ENCODE data around the gene CASQ2. TPM values are rescaled to one million over a fixed set of nuclear protein-coding genes. Genes with fewer than 3 reads are reported as not detected.

Gene CASQ2
- total and polyA plus RNA-seq, 7 experiments from 2014 or later, result not detected

- H3K4me3 Mint-ChIP-seq, result no peak overlapping the region
- Histone ChIP-seq H3K4me1 (ENCODE audit: control insufficient read depth in 2 of 2, insufficient read depth in 2 of 2, low read length in 2 of 2) (no peaks in the 10 kb centered on the region), H3K27me3 (ENCODE audit: control insufficient read depth in 2 of 2, insufficient read depth in 2 of 2, low read length in 2 of 2) (no peaks in the 10 kb centered on the region), H3K27ac (ENCODE audit: low read depth, low read length) (no peak overlapping the region), H3K9me3 (ENCODE audit: control insufficient read depth in 2 of 3, low read length in 3 of 3) (no peaks in the 10 kb centered on the region), H3K4me3 (ENCODE audit: low read length) (no peak overlapping the region), H3K36me3 (ENCODE audit: control insufficient read depth in 2 of 3, insufficient read depth in 3 of 3, low read length in 3 of 3) (no peaks in the 10 kb centered on the region)
- ChIA-PET POLR2A (no interaction called here), CTCF (no interaction called here)
- intact Hi-C loops (cut with micrococcal nuclease), result no loop called here
- no peaks in the 10 kb centered on the region for H3K36me3 Mint-ChIP-seq
- no peaks in the 10 kb centered on the region for H3K4me1 Mint-ChIP-seq
- H3K27me3 Mint-ChIP-seq, result peaks cover 2 to 21% (median 14%) of the 10 kb centered on the region in 5 donors
- no peak overlapping the region for H3K27ac Mint-ChIP-seq
- ATAC-seq (no peak), DNase-seq (no peak)
- H3K9me3 Mint-ChIP-seq, result peaks cover 0 to 18% (median 7%) of the 10 kb centered on the region in 11 donors
Observed at GRCh38 chr1:115757856-115758255, 10.7 kb downstream of the CASQ2 start.

GRCh38 chr1:115757326-115757725 is 11.2 kb downstream of the CASQ2 start:
- peaks cover 0 to 18% (median 7%) of the 10 kb centered on the region in 11 donors for H3K9me3 Mint-ChIP-seq
- CTCF ChIA-PET, result no interaction called here

DNA sequence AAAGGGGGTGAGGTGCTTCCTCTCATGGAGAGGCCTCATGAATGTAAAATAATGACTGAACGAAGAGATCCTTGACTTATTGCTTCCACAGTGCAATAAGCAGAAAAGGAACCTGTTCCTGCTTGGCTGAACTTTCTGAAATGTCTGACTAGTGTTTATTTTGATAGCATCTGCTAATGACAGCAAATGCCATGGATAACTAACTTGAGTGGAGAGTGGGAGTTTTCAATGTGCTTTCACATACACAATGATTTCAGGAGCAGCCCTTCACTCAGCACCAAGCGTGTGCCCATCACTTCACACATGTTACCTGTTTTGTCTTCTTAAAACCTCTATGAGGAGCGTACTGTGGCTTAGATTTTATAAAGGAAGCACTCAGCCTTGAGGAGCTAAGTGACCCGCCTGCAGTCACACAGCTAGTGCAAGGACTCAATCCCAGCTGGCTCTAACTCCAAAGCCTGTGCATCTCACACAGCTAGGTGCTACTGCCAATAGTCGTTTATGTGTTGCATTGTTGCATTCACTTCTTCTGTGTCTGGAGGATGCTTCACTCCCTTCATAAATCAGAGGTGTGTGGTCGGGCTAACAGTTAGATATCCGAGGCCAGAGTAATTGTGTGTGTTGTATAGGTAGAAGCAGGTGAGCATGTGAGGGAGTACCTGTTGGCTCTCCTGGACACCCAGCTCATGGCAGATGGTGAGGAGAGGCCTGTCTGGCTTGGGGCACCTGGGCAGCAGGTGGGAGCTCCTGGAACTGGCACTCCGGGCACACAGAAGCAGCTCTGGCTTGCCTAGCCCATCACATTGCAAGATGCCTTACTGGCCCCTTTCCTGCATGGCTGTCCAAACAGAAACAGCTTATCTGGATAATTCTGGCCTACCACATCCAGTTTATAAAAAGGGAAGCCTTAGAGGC is 12.8 kb downstream of the CASQ2 start:
- ATAC-seq (no peak), DNase-seq (no peak)
- Histone ChIP-seq H3K27me3 (ENCODE audit: control insufficient read depth in 2 of 2, insufficient read depth in 2 of 2, low read length in 2 of 2) (no peaks in the 10 kb centered on the region), H3K27ac (ENCODE audit: low read depth, low read length) (no peak overlapping the region), H3K36me3 (ENCODE audit: control insufficient read depth in 2 of 3, insufficient read depth in 3 of 3, low read length in 3 of 3) (no peaks in the 10 kb centered on the region), H3K4me1 (ENCODE audit: control insufficient read depth in 2 of 2, insufficient read depth in 2 of 2, low read length in 2 of 2) (no peaks in the 10 kb centered on the region), H3K9me3 (ENCODE audit: control insufficient read depth in 2 of 3, low read length in 3 of 3) (no peaks in the 10 kb centered on the region), H3K4me3 (ENCODE audit: low read length) (no peak overlapping the region)
- peaks cover 2 to 32% (median 22%) of the 10 kb centered on the region in 5 donors for H3K27me3 Mint-ChIP-seq
- intact Hi-C loops (cut with micrococcal nuclease), result no loop called here
- H3K4me1 Mint-ChIP-seq, result no peaks in the 10 kb centered on the region
- H3K27ac Mint-ChIP-seq, result no peak overlapping the region
- ChIA-PET POLR2A (no interaction called here), CTCF (no interaction called here)
- peaks cover 0 to 18% (median 7%) of the 10 kb centered on the region in 11 donors for H3K9me3 Mint-ChIP-seq
- H3K36me3 Mint-ChIP-seq, result no peaks in the 10 kb centered on the region
- no peak overlapping the region for H3K4me3 Mint-ChIP-seq

More at GRCh38 chr1:115757326-115757725, 11.2 kb downstream of the CASQ2 start:
- no peak overlapping the region for H3K4me3 Mint-ChIP-seq
- H3K27me3 Mint-ChIP-seq, result peaks cover 2 to 26% (median 18%) of the 10 kb centered on the region in 5 donors
- H3K27ac Mint-ChIP-seq, result no peak overlapping the region
- no peak for ATAC-seq
- no peaks in the 10 kb centered on the region for H3K36me3 ChIP-seq (ENCODE audit: control insufficient read depth in 2 of 3, insufficient read depth in 3 of 3, low read length in 3 of 3)
- H3K4me3 ChIP-seq (ENCODE audit: low read length), result no peak overlapping the region
- no peak for DNase-seq
- H3K4me1 Mint-ChIP-seq, result no peaks in the 10 kb centered on the region
- H3K9me3 ChIP-seq (ENCODE audit: control insufficient read depth in 2 of 3, low read length in 3 of 3), result no peaks in the 10 kb centered on the region
- H3K27ac ChIP-seq (ENCODE audit: low read depth, low read length), result no peak overlapping the region
- H3K27me3 ChIP-seq (ENCODE audit: control insufficient read depth in 2 of 2, insufficient read depth in 2 of 2, low read length in 2 of 2), result no peaks in the 10 kb centered on the region
- POLR2A ChIA-PET, result no interaction called here
- H3K4me1 ChIP-seq (ENCODE audit: control insufficient read depth in 2 of 2, insufficient read depth in 2 of 2, low read length in 2 of 2), result no peaks in the 10 kb centered on the region
- intact Hi-C loops (cut with micrococcal nuclease), result no loop called here
- H3K36me3 Mint-ChIP-seq, result no peaks in the 10 kb centered on the region

DNA sequence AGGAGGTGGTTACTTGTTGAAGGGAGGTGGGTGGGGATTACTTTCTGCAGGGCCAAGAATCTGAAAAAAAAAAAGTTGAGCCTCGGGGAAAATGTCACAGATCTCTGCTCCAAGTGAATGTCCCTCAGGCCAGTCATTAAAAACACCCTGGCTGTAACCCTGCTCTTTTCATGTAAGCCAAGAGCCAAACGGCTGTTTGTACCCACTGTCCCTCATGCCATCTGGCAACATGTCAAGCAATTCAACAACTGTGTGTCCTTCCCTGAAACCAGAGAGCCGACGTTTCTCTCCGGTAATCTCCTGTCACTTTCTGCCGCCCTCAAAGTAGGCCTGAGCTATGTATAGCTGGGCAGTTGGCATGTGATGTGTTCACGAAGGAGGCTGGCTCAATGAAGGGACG is 14.7 kb downstream of the CASQ2 start:
- Histone ChIP-seq H3K4me3 (ENCODE audit: low read length) (no peak overlapping the region), H3K27ac (ENCODE audit: low read depth, low read length) (no peak overlapping the region), H3K27me3 (ENCODE audit: control insufficient read depth in 2 of 2, insufficient read depth in 2 of 2, low read length in 2 of 2) (no peaks in the 10 kb centered on the region), H3K9me3 (ENCODE audit: control insufficient read depth in 2 of 3, low read length in 3 of 3) (no peaks in the 10 kb centered on the region), H3K36me3 (ENCODE audit: control insufficient read depth in 2 of 3, insufficient read depth in 3 of 3, low read length in 3 of 3) (no peaks in the 10 kb centered on the region), H3K4me1 (ENCODE audit: control insufficient read depth in 2 of 2, insufficient read depth in 2 of 2, low read length in 2 of 2) (no peaks in the 10 kb centered on the region)
- CTCF ChIA-PET, result no interaction called here
- intact Hi-C loops (cut with micrococcal nuclease), result no loop called here
- H3K4me1 Mint-ChIP-seq, result no peaks in the 10 kb centered on the region
- POLR2A ChIA-PET, result no interaction called here
- peaks cover 7 to 30% (median 29%) of the 10 kb centered on the region in 5 donors for H3K27me3 Mint-ChIP-seq
- no peaks in the 10 kb centered on the region for H3K36me3 Mint-ChIP-seq
- ATAC-seq (no peak), DNase-seq (no peak)
- peaks cover 0 to 5% (median 2%) of the 10 kb centered on the region in 11 donors for H3K9me3 Mint-ChIP-seq
- H3K27ac Mint-ChIP-seq, result no peak overlapping the region
- no peak overlapping the region for H3K4me3 Mint-ChIP-seq

DNA sequence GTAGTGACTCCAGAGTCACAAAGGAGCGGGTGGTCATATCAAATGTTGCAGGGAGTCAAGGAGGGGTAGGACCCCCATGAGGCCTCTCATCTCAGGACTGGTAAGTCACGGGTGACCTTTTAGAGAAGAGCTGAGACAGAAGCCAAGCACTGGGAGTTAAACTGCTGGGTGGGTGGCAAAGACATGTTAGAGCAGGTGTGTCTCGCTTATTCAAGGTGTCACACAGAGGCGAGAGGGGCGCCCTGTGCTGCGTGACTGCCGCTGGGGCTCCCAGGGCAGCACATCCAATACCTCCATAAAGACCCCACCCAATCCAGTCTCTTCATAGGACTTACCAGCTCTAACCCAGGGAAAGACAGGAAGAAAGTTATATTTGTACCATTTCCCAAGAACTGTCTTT is 15.2 kb downstream of the CASQ2 start:
- POLR2A ChIA-PET, result no interaction called here
- CTCF ChIA-PET, result no interaction called here
- intact Hi-C loops (cut with micrococcal nuclease), result no loop called here
- no peaks in the 10 kb centered on the region for H3K9me3 ChIP-seq (ENCODE audit: control insufficient read depth in 2 of 3, low read length in 3 of 3)
- H3K27ac ChIP-seq (ENCODE audit: low read depth, low read length), result no peak overlapping the region
- no peaks in the 10 kb centered on the region for H3K27me3 ChIP-seq (ENCODE audit: control insufficient read depth in 2 of 2, insufficient read depth in 2 of 2, low read length in 2 of 2)
- H3K36me3 ChIP-seq (ENCODE audit: control insufficient read depth in 2 of 3, insufficient read depth in 3 of 3, low read length in 3 of 3), result no peaks in the 10 kb centered on the region
- Mint-ChIP-seq H3K27ac (no peak overlapping the region), H3K9me3 (peaks cover 0 to under 1% (median 0%) of the 10 kb centered on the region in 11 donors), H3K27me3 (peaks cover 10 to 30% (median 28%) of the 10 kb centered on the region in 5 donors), H3K4me3 (no peak overlapping the region), H3K36me3 (no peaks in the 10 kb centered on the region), H3K4me1 (no peaks in the 10 kb centered on the region)
- ATAC-seq, result no peak
- DNase-seq, result no peak
- H3K4me1 ChIP-seq (ENCODE audit: control insufficient read depth in 2 of 2, insufficient read depth in 2 of 2, low read length in 2 of 2), result no peaks in the 10 kb centered on the region
- H3K4me3 ChIP-seq (ENCODE audit: low read length), result no peak overlapping the region

- Histone ChIP-seq H3K9me3 (ENCODE audit: control insufficient read depth in 2 of 3, low read length in 3 of 3) (no peaks in the 10 kb centered on the region), H3K36me3 (ENCODE audit: control insufficient read depth in 2 of 3, insufficient read depth in 3 of 3, low read length in 3 of 3) (no peaks in the 10 kb centered on the region), H3K27me3 (ENCODE audit: control insufficient read depth in 2 of 2, insufficient read depth in 2 of 2, low read length in 2 of 2) (no peaks in the 10 kb centered on the region), H3K27ac (ENCODE audit: low read depth, low read length) (no peak overlapping the region), H3K4me3 (ENCODE audit: low read length) (no peak overlapping the region), H3K4me1 (ENCODE audit: control insufficient read depth in 2 of 2, insufficient read depth in 2 of 2, low read length in 2 of 2) (no peaks in the 10 kb centered on the region)
- Mint-ChIP-seq H3K27ac (no peak overlapping the region), H3K27me3 (peaks cover 15 to 33% (median 29%) of the 10 kb centered on the region in 5 donors), H3K4me1 (no peaks in the 10 kb centered on the region), H3K9me3 (peaks cover 0 to 2% (median 0%) of the 10 kb centered on the region in 11 donors), H3K36me3 (no peaks in the 10 kb centered on the region), H3K4me3 (no peak overlapping the region)
- ATAC-seq (no peak), DNase-seq (no peak)
- POLR2A ChIA-PET, result no interaction called here
- CTCF ChIA-PET, result no interaction called here
- intact Hi-C loops (cut with micrococcal nuclease), result no loop called here
Observed at GRCh38 chr1:115748401-115749150, 19.9 kb downstream of the CASQ2 start.

All from naive thymus-derived CD4-positive, alpha-beta T cell (primary cell).